ENCODE results near the gene FILIP1L.

Gene FILIP1L

DNA sequence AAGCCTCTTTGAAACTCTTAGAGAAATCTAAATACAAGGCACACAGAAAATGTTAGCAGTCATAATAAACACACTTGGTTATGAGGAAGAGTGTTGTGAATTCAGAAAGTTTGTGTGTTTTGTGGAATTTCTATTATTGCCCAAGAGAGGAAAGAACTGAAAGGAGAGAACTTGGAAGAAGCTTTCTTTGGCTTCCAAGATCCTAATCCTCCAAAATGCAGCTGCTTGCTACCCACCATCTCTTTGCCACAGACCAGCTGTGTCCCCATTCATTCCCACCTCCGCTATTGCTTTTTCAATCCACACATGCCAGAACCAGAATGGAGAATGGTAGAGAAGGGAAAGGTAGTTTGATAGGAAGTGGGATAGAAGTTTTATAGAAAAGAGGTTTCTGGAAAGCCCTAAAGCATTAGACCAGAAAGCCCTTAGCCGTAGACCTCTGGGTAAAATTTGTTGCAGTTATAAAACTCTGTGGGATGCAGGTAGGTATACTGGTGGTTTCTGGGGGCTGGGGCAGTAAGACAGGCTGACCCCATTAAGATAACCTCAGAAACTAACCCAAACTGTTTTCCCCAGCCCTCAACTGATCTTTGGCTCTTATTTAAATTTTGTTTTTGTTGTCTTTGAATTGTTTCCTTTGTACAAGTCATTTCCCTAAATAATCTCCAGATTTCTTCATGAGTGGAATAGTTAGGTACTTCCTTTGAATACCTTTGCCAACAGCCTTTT lies 108.5 kb downstream of the FILIP1L start:
- DNase-seq: no peak

GRCh38 chr3:100004931-100005330 lies 109.4 kb downstream of the FILIP1L start:
- no peak for DNase-seq

GRCh38 chr3:100003609-100004503 lies 110.4 kb downstream of the FILIP1L start:
- DNase-seq: no peak

GRCh38 chr3:100002599-100003350 lies 111.5 kb downstream of the FILIP1L start:
- DNase-seq: no peak

DNA sequence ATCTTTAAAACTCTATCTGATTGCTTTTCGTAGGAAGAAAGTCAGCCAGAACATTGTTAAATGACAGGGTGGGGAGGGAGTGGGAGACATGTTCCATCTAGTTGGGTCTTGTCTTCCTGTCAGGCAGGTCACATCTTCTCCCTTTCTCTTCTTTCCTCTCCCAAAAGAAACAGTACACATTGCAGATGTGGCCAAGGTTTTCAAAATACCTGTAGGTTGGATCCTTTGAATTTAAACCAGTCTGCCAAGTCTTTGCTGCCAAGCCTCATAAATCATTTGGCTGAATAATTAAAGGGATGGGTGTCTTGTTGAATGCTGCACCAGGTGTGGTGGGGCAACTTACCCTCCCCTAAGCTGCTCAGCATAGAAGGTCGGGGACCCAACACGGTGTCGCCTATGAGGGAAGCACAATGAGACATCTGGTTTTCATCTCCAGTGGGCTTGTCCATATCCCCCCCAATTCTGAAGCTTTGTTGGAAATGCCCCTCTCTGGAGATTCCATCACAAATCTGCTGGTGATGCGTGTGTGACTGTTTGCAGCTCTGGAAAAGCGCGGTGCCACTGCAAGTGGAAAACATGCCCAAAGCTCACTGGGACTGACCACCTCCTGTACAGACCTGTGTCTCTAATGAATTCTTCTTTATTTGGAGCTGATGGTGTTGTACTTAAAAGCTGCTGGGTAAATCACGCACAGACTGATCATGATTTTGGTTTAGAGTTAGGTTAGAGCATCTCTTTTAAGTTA lies 112.6 kb downstream of the FILIP1L start:
- no peak for DNase-seq

- DNase-seq: no peak
Measured at GRCh38 chr3:100001083-100001482, 113.2 kb downstream of the FILIP1L start.

DNA sequence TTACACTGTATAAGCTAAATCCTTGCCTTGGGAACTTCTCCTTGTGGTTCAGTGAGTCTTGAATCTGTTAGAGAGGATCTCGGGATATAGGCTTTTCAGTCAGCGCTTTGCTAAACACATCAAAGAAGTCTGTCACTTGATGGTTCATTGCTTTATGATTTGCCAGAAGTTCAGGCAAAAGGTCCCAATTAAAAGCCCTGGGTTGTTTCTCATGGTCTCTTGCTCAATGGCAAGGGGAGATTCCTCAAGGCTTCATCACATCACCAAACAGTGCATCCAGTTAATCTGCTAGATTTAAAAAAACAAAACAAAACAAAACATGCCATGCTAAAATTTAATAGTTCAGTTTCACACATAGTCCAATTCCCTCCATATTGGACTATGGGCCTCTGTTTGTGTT lies 114.8 kb downstream of the FILIP1L start:
- DNase-seq: no peak

DNA sequence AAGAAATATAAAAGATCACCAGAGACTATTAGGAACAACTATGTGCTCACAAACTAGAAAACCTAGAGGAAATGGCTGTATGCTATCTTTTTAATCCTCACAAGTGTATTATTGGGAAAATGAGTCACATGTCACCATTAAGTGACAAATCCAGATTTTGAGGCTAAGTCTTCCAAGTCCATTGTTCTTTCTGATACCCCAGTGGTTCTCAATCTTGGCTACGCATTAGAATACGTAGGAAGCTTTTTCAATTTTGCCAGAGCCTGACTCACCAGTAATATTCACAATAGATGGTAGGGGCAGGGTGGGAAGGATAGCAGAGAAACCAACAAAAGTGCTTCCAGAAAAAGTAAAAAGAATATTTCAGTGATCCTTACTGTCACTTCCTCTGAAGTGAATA lies 117.0 kb downstream of the FILIP1L start:
- DNase-seq: no peak

DNA sequence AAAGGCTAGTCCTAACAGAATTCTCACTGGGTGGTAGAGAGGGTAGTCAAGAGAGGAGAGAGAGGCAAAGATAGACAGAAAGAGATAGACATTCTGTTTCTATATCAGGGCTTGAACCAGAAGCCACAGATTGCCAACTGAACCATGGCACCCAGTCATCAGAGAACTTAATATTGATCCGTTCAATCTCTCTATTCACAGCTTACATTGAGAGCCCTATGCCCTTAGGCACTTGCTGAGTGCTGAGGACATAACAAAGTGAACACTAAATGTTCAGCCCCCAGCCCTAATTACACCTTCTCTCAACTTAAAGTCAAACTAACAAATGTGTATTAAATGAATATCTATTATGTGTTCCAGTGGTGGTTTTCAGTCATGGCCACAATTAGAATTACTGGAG lies 124.1 kb downstream of the FILIP1L start:
- no peak for DNase-seq

DNA sequence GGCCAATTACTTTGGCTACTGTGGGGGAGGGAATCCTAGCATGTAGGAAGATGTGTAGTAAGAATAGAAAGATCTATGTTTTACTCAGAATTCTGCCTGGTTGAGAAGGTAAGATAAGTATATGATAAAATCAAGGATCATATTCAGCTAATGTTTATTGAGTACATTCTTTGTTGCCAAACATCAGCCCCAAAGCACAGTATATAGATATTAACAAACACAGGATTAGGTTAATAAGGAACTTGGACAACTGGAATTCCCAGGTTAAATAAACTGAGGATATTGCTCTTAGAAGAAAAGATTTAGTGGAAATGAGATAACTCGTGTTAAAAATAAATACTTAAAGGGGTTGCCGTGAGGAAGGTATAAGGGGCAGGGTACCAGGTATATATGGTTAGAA lies 129.6 kb downstream of the FILIP1L start:
- no peak for DNase-seq

DNA sequence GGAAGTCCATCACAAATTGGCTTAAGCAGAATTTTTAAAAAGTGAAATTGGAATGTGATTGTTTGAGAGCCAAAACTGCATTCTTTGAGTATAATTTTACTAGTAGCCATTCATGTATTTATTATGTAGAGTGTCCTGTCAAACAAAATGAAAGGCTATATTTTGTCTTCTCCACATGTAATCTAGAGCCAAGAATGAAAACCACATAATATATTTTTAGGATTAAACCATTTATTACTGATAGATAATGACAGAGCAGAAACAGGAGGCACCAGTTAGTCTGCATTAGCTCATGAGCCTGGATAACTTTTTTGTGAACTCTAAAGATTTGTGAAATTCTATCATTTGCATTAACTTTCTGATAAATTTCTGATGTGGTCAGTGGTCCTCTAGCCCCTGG lies 130.2 kb downstream of the FILIP1L start:
- no peak for DNase-seq

DNA sequence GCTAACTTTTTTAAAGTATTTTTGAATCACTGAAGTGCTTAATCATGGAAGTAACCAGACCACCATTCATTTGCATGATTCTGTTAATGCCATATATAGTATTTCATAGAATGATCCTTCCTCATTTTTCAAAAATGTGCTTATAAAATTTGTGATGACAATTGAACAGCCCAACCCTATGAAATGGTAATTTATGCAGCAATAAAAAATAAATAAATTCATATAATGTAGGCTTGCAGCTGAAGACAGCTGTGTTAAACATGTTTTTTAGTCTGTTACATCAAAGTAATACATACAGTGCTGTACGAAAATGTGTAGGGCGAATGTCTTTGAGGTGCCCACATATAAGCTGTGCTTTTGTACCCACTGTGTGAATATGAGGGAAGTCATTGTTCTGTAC lies 131.7 kb downstream of the FILIP1L start:
- no peak for DNase-seq

DNA sequence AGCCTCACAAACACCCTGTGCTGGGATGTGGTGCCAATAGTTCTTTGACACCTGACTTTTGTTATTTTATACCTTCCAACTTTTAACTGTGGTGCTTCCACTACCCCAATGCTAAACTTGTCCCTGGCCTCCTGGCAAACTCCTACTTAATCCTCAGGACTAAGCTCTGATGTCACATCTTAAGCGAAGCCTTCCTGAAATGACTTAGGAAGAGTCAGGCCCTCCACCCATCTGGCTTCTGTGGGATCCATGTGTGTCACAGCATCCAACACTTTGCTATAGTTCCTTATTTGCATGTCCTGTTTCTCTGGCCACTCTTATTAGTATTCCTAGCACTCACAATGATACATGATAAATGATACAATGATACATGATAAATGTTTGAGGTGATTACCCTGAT lies 133.2 kb downstream of the FILIP1L start:
- no peak for DNase-seq

- no peak for DNase-seq
Measured at GRCh38 chr3:99980606-99981005, 133.7 kb downstream of the FILIP1L start.

DNA sequence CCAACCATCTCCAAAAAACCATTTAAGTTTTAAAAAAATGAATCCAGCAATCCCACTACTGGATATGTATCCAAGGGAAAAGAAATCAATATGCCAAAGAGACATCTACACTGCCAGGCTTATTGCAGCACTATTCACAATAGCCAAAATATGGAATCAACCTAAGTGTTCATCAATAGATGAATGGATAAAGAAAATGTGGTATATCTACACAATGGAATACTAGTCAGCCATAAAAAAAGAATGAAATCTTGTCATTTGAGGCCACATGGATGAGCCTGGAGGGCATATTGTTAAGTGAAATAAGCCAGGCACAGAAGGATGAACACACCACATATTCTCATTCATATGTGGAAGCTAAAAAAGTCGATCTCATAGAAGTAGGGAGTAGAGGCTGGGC lies 136.1 kb downstream of the FILIP1L start:
- no peak for DNase-seq

- no peak for DNase-seq
Measured at GRCh38 chr3:99976584-99976983, 137.7 kb downstream of the FILIP1L start.

- no peak for DNase-seq
Measured at GRCh38 chr3:99974989-99975388, 139.3 kb downstream of the FILIP1L start.

GRCh38 chr3:99972380-99973104 lies 141.8 kb downstream of the FILIP1L start:
- no peak for DNase-seq

GRCh38 chr3:99971761-99972160 lies 142.5 kb downstream of the FILIP1L start:
- no peak for DNase-seq

- no peak for DNase-seq
Measured at GRCh38 chr3:99970198-99970597, 144.1 kb downstream of the FILIP1L start.

DNA sequence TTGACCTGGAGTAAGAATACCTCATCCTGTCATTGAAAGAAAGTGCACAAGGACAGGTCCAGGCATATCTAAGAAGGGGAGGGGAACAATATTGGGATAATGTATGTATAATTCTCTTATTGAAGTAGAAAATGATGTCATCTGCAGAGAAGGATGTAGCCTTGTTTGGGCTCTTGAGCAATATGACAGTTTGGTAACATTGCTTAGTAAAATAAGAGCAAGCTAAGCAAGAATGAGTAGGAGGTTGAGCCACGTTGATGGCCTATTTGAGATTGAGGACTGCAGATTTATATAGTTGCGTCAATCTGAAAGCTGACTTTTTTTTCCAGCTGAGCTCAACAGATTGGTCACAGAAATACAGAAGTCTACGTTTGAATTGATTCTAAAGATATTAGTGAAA lies 145.2 kb downstream of the FILIP1L start:
- DNase-seq: no peak

DNA sequence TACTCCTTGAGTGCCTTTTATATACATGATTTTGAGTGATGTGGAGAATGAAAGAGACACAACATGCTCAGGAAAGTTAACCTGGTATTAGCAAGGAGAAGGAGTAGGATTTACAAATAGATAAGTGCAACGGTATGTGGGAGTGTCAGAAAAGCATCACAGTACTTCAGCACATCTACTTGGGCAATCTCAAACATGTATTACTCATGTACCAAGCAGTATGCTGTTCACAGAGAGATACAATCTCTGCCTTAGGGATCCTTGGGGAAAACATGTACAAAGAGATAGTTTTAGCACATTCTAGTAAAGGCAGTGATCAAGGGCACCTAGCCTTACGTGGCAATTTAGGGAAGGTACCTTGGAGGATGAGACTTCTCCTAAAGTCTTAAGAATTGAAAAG lies 146.5 kb downstream of the FILIP1L start:
- no peak for DNase-seq

Data from NCI-H510A (cell line).